NCI-H1092 (cell line): ENCODE data around the gene CAMK2G.
"Not testable (repeated sequence)": the region's sequence is repeated elsewhere in the genome, so short reads cannot be mapped to it uniquely, and the experiment has no call there.

Experiments used
- DNase-seq: peaks from one replicate; lab custom pipeline; 2025; lab: John Stamatoyannopoulos, UW

The CAMK2G gene

GRCh38 chr10:73874267-73875138 is at the start of gene CAMK2G:
Gene CAMK2G, minus strand, starts transcription at chr10:73874555. Its CDS starts 94 bp downstream, at chr10:73874461.
- peak; percentile 38 for DNase-seq

- DNase-seq: no peak
These were observed 48.4 kb upstream of the CAMK2G start for GRCh38 chr10:73922864-73923133.

GRCh38 chr10:73922007-73922863 is 47.9 kb upstream of the CAMK2G start:
- DNase-seq: no peak

- no peak for DNase-seq
These were observed 45.7 kb upstream of the CAMK2G start for GRCh38 chr10:73920089-73920488.

- not testable (repeated sequence) for DNase-seq
These were observed 45.1 kb upstream of the CAMK2G start for GRCh38 chr10:73919481-73919880.

GRCh38 chr10:73917566-73918305 is 43.4 kb upstream of the CAMK2G start:
- no peak for DNase-seq

- no peak for DNase-seq
These were observed 42.6 kb upstream of the CAMK2G start for GRCh38 chr10:73916761-73917470.

GRCh38 chr10:73915206-73915851 is 41.0 kb upstream of the CAMK2G start:
- DNase-seq: no peak

GRCh38 chr10:73914036-73914435 is 39.7 kb upstream of the CAMK2G start:
- no peak for DNase-seq

GRCh38 chr10:73911553-73912004 is 37.2 kb upstream of the CAMK2G start:
- DNase-seq: no peak

- no peak for DNase-seq
These were observed 36.6 kb upstream of the CAMK2G start, which contains the start of gene PLAU for GRCh38 chr10:73910764-73911552. Gene PLAU, plus strand, starts transcription at chr10:73911132. Its CDS starts 424 bp downstream, at chr10:73911556.

GRCh38 chr10:73910401-73910763 is 36.0 kb upstream of the CAMK2G start:
- DNase-seq: no peak

GRCh38 chr10:73909540-73910115 is 35.3 kb upstream of the CAMK2G start:
- no peak for DNase-seq

- DNase-seq: no peak
These were observed 34.6 kb upstream of the CAMK2G start for GRCh38 chr10:73908853-73909539.

- DNase-seq: no peak
These were observed 33.6 kb upstream of the CAMK2G start for GRCh38 chr10:73907841-73908517.

GRCh38 chr10:73906524-73907447 is 32.4 kb upstream of the CAMK2G start:
- DNase-seq: no peak

- no peak for DNase-seq
These were observed 31.1 kb upstream of the CAMK2G start for GRCh38 chr10:73905256-73906020.
